T47D (cell line): ENCODE measurements around the gene GRM7.

Source experiments
- DNase-seq, 2 experiments: peaks; one replicate each; pipeline versions ENCODE4 v3.0.0 to v3.0.0-alpha.2; 2011 to 2012; ENCODE audit warnings: low read depth in 1 of 2, low spot score in 1 of 2
- JUND ChIP-seq: IDR thresholded peaks from 2 replicates; pipeline ENCODE4 v1.6.1; 2012; ENCODE audit warnings: low read depth
- in situ Hi-C: cut with HindIII; loops from 2 replicates; pipeline ENCODE4 v1.10.0; 2016; ENCODE audit warnings: low sequenced_read_pairs, low pct_unique_long_range_greater_than_20kb

GRM7 gene

DNA sequence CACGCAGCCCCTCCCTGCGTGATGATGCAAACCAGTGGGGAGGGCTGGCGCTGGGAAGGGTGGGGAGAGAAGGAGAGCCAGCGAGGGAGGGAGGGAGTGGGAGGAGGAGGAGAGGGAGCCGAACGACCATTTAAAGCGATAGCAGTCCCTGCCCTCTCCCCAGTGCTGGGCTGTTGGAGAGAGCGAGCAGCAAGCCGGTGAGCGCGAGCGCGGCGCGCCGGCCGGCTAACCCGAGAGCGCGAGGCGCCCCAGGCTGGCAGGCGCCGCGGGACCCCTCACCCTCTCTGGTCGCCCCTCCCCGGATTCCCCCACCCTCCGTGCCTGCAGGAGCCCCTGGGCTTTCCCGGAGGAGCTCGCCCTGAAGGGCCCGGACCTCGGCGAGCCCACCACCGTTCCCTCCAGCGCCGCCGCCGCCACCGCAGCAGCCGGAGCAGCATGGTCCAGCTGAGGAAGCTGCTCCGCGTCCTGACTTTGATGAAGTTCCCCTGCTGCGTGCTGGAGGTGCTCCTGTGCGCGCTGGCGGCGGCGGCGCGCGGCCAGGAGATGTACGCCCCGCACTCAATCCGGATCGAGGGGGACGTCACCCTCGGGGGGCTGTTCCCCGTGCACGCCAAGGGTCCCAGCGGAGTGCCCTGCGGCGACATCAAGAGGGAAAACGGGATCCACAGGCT lies at the start of gene GRM7:
GRM7 (plus strand) TSS at position 162 of the 671 bp plus-strand sequence.
- in situ Hi-C loops, result no loop called here
- DNase-seq, result no peak
- TF ChIP-seq JUND, result no peak

- no peak for DNase-seq
- in situ Hi-C loops, result no loop called here
- TF ChIP-seq JUND, result no peak
These were observed 39.5 kb upstream of the GRM7 start for GRCh38 chr3:6821411-6821810.

DNA sequence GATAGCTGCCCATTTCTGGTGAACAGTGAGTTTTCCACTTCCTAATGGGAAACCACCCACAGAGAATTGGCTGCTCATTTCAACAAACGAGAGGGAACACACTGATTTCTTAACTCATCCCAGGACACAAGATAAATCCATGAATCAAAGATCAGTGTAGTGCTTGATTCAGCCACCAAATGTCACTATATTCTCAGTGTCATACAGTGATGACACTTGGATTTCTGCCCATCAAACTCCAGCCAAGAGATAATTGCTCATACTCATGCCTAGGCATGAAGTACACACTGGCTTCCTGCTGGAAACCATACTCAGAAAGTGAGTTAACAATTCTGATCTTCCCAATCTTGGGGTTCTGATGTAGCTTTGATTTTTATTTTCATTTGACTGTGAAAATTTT lies 35.4 kb upstream of the GRM7 start:
- no peak for TF ChIP-seq JUND
- in situ Hi-C loops, result no loop called here
- no peak for DNase-seq

GRCh38 chr3:6827453-6827852 lies 33.5 kb upstream of the GRM7 start:
- no peak for DNase-seq
- in situ Hi-C loops, result no loop called here
- TF ChIP-seq JUND, result no peak

DNA sequence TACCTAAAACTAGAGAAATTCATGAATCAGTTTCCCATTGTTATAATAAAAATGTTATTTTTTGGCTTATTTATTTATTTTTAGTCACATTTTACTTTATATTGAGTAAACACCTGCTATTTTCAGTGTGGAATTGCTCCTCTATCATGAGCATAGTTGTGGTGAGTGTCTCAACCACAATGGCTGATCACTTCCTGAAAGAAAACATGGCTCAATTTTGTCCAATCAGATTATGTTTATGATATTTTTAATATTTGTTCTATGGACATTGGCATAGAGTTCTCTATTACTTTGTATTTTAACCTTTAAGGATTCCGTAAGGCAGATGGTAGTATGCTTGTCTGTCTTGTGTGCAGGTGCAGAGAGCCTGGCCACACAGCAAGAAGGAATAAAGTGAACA lies 16.2 kb upstream of the GRM7 start:
- DNase-seq, result no peak
- TF ChIP-seq JUND, result no peak
- in situ Hi-C loops, result no loop called here

DNA sequence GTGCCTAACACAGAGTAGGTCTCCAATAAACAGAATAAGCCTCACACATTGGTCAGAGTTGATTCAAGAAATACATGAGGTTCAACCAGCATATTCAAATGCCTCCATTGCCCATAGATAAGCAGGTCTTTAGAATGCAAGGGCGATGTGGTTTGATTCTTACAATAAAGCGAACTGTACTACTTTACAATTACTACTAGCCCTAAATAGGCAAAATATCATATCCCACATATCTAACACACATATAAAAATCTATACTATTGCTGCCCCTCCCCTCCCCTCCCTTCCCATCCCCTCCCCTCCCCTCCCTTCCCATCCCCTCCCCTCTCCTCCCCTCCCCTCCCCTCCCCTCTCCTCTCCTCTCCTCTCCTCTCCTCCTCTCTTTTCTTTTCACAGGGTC lies 6.7 kb upstream of the GRM7 start:
- DNase-seq, result no peak
- no peak for TF ChIP-seq JUND
- in situ Hi-C loops, result no loop called here

- TF ChIP-seq JUND, result no peak
- in situ Hi-C loops, result no loop called here
These were observed 3.4 kb upstream of the GRM7 start for GRCh38 chr3:6857510-6857909.

DNA sequence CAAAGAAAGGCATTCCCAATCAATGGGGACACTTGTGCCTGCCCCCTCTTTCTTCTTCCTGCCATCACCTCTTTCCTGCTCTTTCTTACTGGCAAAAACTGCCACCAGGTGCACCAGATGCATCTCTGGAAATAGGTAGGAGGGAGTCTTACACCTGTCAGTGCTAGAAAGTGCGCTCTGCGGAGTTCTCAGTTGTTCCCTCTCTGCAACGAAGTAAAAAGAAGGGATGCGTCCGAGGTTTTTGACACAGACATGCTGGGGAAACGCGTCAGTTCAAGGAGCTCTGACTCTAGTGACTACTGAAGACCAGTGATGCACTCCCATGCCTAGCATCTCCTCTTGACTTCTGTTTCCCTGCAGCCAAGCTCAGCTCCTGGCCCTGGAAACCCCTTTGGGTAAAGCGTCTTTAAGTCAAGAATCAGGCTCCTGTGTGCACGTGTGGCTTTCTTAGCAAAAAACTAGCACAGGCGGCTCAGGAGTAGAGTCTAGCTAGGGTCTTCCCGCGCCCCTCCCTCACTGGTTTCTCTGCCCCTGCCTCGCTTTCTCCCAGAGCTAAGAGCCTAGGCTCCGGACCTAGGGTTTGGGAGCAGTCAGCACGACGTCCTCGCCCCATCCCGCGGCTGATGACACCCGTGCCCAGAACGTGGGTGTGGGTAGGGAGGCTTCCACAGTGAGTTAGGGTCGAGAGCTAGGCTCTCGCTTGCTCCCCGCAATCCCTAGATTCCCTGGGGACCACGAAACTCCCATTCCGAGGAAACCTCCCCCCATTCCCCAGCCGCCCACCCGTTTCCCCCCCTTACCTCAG lies 564 bp upstream of the GRM7 start:
- no peak for DNase-seq
- in situ Hi-C loops, result no loop called here
- TF ChIP-seq JUND, result no peak

More at GRCh38 chr3:6857510-6857909, 3.4 kb upstream of the GRM7 start:
- no peak for DNase-seq

- TF ChIP-seq JUND, result no peak
- no peak for DNase-seq
- in situ Hi-C loops, result no loop called here
These were observed 698 bp downstream of the GRM7 start for GRCh38 chr3:6861625-6862000.

DNA sequence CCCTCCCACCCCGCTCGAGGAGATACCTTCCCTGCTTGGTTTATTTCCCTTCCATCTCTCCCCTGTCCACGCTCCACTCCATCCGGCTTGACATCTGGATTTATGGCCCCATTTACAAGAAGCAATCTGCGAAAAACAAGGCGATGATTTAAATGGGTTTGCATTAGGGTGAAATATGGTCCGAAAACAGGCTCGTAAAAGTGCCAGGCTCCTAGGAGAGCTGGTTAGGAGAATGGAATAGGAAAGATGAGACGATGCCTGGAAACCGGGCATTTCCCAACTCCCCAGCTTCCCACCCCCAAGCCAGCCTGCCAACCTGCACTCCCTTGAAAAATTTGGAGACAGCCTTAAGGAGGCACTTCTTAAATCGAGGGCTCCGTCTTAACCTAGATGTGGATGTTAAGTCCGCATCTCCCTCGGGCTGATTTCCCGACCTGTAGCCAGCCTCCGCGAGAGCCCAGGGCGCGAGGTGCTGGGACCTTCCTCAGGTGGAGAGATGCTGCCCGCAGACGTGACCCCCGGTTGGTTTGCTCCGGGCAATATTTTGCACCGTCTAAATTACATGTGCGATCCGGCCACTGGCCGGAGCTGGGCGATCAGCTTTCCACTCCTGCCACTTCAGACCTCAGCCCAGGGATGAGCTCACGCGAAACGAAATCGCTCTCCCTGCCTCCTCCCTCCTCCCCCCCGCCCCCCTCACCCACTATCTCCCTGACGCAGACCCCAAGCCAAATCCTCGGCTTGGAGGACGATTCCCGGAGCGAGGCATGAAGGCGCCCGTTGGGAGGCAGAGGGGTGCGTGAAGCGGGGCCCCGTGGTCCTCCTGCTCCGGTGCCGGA lies 1.3 kb downstream of the GRM7 start:
- in situ Hi-C loops, result no loop called here
- TF ChIP-seq JUND, result no peak
- no peak for DNase-seq

- TF ChIP-seq JUND, result no peak
- no peak for DNase-seq
- in situ Hi-C loops, result no loop called here
These were observed 1.9 kb downstream of the GRM7 start for GRCh38 chr3:6862880-6863195.

DNA sequence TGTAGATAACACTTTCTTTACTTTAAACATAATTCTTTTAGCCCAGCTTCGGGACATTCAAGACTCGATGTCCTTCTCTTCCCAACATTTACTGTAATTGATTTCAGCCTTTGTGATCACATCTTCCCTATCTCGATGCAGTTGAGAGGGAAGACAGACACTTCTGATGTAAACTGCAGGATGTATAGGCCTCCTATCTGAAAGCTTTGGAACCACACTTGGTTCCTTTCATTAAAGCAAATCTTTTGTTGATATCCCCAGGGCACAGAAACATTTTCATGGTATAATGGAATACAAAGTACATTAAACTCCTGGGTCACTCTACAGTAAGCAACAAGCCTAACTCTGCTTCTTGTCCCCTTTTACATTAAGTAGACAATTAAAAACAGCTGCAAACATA lies 6.4 kb downstream of the GRM7 start:
- in situ Hi-C loops, result no loop called here
- no peak for TF ChIP-seq JUND
- no peak for DNase-seq

GRCh38 chr3:6878731-6879130 lies 17.8 kb downstream of the GRM7 start:
- no peak for TF ChIP-seq JUND
- in situ Hi-C loops, result no loop called here
- DNase-seq, result no peak

DNA sequence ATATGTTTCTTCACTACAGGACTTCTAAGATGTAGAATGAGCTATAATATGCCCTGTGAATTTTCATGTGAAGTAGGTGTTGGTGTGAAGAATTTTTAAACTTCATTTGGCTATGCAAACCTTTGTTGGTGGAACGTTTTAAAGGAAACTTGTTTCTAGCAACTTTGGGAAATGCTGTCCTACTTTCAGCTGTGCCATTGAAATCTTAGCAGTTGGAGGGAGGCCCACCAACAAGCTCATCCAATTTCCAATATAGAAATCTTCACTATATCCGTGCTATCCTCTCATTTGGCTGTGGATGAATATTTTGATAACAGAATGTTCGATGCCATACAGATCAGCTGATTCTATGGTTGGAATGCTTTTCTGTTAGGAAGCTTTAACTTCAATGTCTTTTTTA lies 51.3 kb downstream of the GRM7 start:
- DNase-seq, result no peak
- in situ Hi-C loops, result no loop called here
- TF ChIP-seq JUND, result no peak
